ENCODE results near the gene NNMT. TPM values are rescaled to one million over a fixed set of nuclear protein-coding genes. Genes with fewer than 3 reads are reported as not detected.

The NNMT gene
- total RNA-seq, 1 experiment from 2014 or later, result not detected

GRCh38 chr11:114261791-114262190 is 34.4 kb upstream of the NNMT start:
- Histone ChIP-seq H3K18ac (ENCODE audit: insufficient read length, low read depth, low read length) (no peak overlapping the region), H3K14ac (ENCODE audit: insufficient read depth, low read length) (no peak overlapping the region), H2BK5ac (ENCODE audit: insufficient read length, low read length) (no peak overlapping the region), H3K9me3 (ENCODE audit: control insufficient read depth, low read depth, low read length) (no peaks in the 10 kb centered on the region), H2AK5ac (ENCODE audit: insufficient read length, low read length) (no peak overlapping the region), H3T11ph (ENCODE audit: low read length) (no peak overlapping the region), H3K23me2 (ENCODE audit: insufficient read length, low read depth, low read length, poor library complexity, severe bottlenecking) (no peaks in the 10 kb centered on the region), H2BK120ac (ENCODE audit: low read depth, low read length, poor library complexity, severe bottlenecking) (no peak overlapping the region), H3K27me3 (ENCODE audit: insufficient read depth, low read length) (no peaks in the 10 kb centered on the region), H2BK12ac (ENCODE audit: insufficient read length, low read depth, low read length) (no peak overlapping the region), H4K20me1 (ENCODE audit: control insufficient read depth, insufficient read depth, insufficient read length) (no peaks in the 10 kb centered on the region), H3K56ac (ENCODE audit: insufficient read length, low read depth, low read length) (no peak overlapping the region), H4K91ac (ENCODE audit: insufficient read length, low read depth, low read length) (no peak overlapping the region), H3K9ac (ENCODE audit: extremely low read depth, insufficient read length, low read length) (no peak overlapping the region), H3K27ac (ENCODE audit: insufficient read length, low read depth, low read length) (no peak overlapping the region), H2BK20ac (ENCODE audit: low read depth, low read length, poor library complexity, severe bottlenecking) (no peak overlapping the region), H2BK15ac (ENCODE audit: low read depth, low read length) (no peak overlapping the region), H4K5ac (ENCODE audit: insufficient read length, low read depth, low read length) (no peak overlapping the region), H3K4ac (ENCODE audit: low read depth, low read length) (no peak overlapping the region), H3K4me1 (ENCODE audit: insufficient read depth, low read length) (no peaks in the 10 kb centered on the region), H3K79me2 (ENCODE audit: insufficient read depth, low read length) (no peaks in the 10 kb centered on the region), H2AFZ (ENCODE audit: low read length) (no peak overlapping the region), H3K23ac (ENCODE audit: insufficient read length, low read depth, low read length) (no peak overlapping the region), H3K4me2 (ENCODE audit: insufficient read depth, insufficient read length, low read length) (no peak overlapping the region), H4K8ac (replicated peaks; ENCODE audit: insufficient read length, low read depth, low read length) (no peak overlapping the region), H3K79me1 (ENCODE audit: insufficient read depth, low read depth, low read length, poor library complexity, severe bottlenecking) (no peaks in the 10 kb centered on the region)
- peaks cover 4% of the 10 kb centered on the region for H3K27me3 Mint-ChIP-seq (ENCODE audit: low read depth)
- H3K4me3 Mint-ChIP-seq, result no peak overlapping the region
- H3K27ac Mint-ChIP-seq, result no peak overlapping the region
- H3K4me1 Mint-ChIP-seq, result peaks cover 5 to 14% of the 10 kb centered on the region in 2 experiments
- no peaks in the 10 kb centered on the region for H3K36me3 Mint-ChIP-seq (ENCODE audit: insufficient read depth in 1 of 3, low read depth in 3 of 3)
- no peak for DNase-seq
- TF ChIP-seq CTCF (conservative IDR thresholded peaks at IDR 0.05), result no peak
- H3K9me3 Mint-ChIP-seq, result no peaks in the 10 kb centered on the region
- no CpG with 5 or more reads among the region's 7 CpGs for WGBS (ENCODE audit: extremely low coverage, insufficient read length, low lambda C conversion rate)
